Colonic mucosa (tissue), 4 donors: ENCODE data around the gene SLC8B1. TPM values are rescaled to one million over a fixed set of nuclear protein-coding genes. Genes with fewer than 3 reads are reported as not detected.

Source experiments
- DNase-seq: peaks from one replicate; pipeline ENCODE4 v3.0.0-alpha.2; 2020
- H3K27ac ChIP-seq: fragments of 200-600 bp; one replicate; pipeline ENCODE4 v1.8.0; 2021
- H3K27me3 ChIP-seq: fragments of 200-600 bp; one replicate; pipeline ENCODE4 v1.8.0; 2021
- H3K36me3 ChIP-seq: fragments of 200-600 bp; one replicate; pipeline ENCODE4 v1.8.0; 2021
- H3K4me1 ChIP-seq: fragments of 200-600 bp; one replicate; pipeline ENCODE4 v1.8.0; 2021; ENCODE audit warnings: mild to moderate bottlenecking
- H3K4me3 ChIP-seq: fragments of 200-600 bp; one replicate; pipeline ENCODE4 v1.8.0; 2021
- H3K9ac ChIP-seq, 2 donors: one replicate each; pipeline ENCODE4 v1.7.0; 2013; ENCODE audit warnings: control low read depth in 2 of 2, low read depth in 2 of 2, low read length in 2 of 2
- H3K9me3 ChIP-seq: fragments of 200-600 bp; one replicate; pipeline ENCODE4 v1.8.0; 2021
- CTCF ChIP-seq: fragments of 200-600 bp; IDR thresholded peaks from one replicate; pipeline ENCODE4 v1.8.0; 2022; ENCODE audit warnings: antibody characterized with exemption, mild to moderate bottlenecking
- intact Hi-C: fragments of 100-400 bp; cut with DNase I; formaldehyde crosslinking; loops from one replicate; pipeline ENCODE4 v1.14.1; 2022
- total RNA-seq, 2 donors: library from RNA; stranded (reverse); fragmentation: NEBNext Ultra II Directional in 1 of 2; extraction: Animal tissue kit (Norgen Biotek cat#: 25700) in 1 of 2; gene quantifications; one replicate each; pipeline ENCODE4 v1.2.1, GENCODE V29; 2021
- donor health status: healthy.
- donor health status: DM: no; HTN: no; CAD: no.
- donor health status: DM: no; HTN: no; CAD: no.

SLC8B1 gene
- total RNA-seq, 2 donors from 2014 or later: 34.3 to 44.1 TPM

GRCh38 chr12:113318900-113319628, 15.8 kb downstream of the SLC8B1 start:
- no peak for DNase-seq

GRCh38 chr12:113318046-113318656, 16.8 kb downstream of the SLC8B1 start:
- Histone ChIP-seq H3K9ac (no peak overlapping the region), H3K27ac (no peak overlapping the region), H3K27me3 (no peaks in the 10 kb centered on the region), H3K36me3 (peaks cover 12% of the 10 kb centered on the region), H3K4me3 (no peak overlapping the region), H3K9me3 (no peaks in the 10 kb centered on the region), H3K4me1 (no peaks in the 10 kb centered on the region)
- DNase-seq: no peak
- intact Hi-C loops: no loop called here
- TF ChIP-seq CTCF: no peak

More at GRCh38 chr12:113318900-113319628, 15.8 kb downstream of the SLC8B1 start:
- no peak for TF ChIP-seq CTCF
- Histone ChIP-seq H3K27ac (no peak overlapping the region), H3K36me3 (peaks cover 12% of the 10 kb centered on the region), H3K27me3 (no peaks in the 10 kb centered on the region), H3K4me3 (no peak overlapping the region), H3K9ac (no peak overlapping the region), H3K9me3 (no peaks in the 10 kb centered on the region), H3K4me1 (no peaks in the 10 kb centered on the region)
- intact Hi-C loops: no loop called here

- Histone ChIP-seq H3K4me3 (no peak overlapping the region), H3K36me3 (peaks cover 12% of the 10 kb centered on the region), H3K27me3 (no peaks in the 10 kb centered on the region), H3K9ac (no peak overlapping the region), H3K4me1 (no peaks in the 10 kb centered on the region), H3K9me3 (no peaks in the 10 kb centered on the region), H3K27ac (no peak overlapping the region)
- no peak for TF ChIP-seq CTCF
- DNase-seq: no peak
- intact Hi-C loops: no loop called here
Observed at GRCh38 chr12:113317122-113317521, 17.8 kb downstream of the SLC8B1 start.

- Histone ChIP-seq H3K27ac (no peak overlapping the region), H3K4me3 (no peak overlapping the region), H3K9me3 (no peaks in the 10 kb centered on the region), H3K27me3 (no peaks in the 10 kb centered on the region), H3K36me3 (peaks cover 12% of the 10 kb centered on the region), H3K9ac (no peak overlapping the region), H3K4me1 (no peaks in the 10 kb centered on the region)
- no peak for DNase-seq
- intact Hi-C loops: no loop called here
- TF ChIP-seq CTCF: no peak
Observed at GRCh38 chr12:113316155-113316554, 18.8 kb downstream of the SLC8B1 start.

GRCh38 chr12:113315358-113315757, 19.6 kb downstream of the SLC8B1 start:
- no peak overlapping the region for H3K4me3 ChIP-seq
- TF ChIP-seq CTCF: no peak
- intact Hi-C loops: no loop called here
- no peak overlapping the region for H3K27ac ChIP-seq
- no peak overlapping the region for H3K9ac ChIP-seq
- H3K9me3 ChIP-seq: no peaks in the 10 kb centered on the region
- peaks cover 12% of the 10 kb centered on the region for H3K36me3 ChIP-seq
- no peaks in the 10 kb centered on the region for H3K4me1 ChIP-seq
- no peak for DNase-seq
- H3K27me3 ChIP-seq: no peaks in the 10 kb centered on the region
